DND-41 (cell line): ENCODE data around the gene F11R.
"Not testable (repeated sequence)": the region's sequence is repeated elsewhere in the genome, so short reads cannot be mapped to it uniquely, and the experiment has no call there.

ENCODE experiments used
- CTCF ChIP-seq: IDR thresholded peaks from 2 replicates; pipeline ENCODE4 v1.5.1; 2012; ENCODE audit warnings: borderline replicate concordance, low read length, moderate library complexity, mild to moderate bottlenecking; ENCODE audit not compliant: poor library complexity, severe bottlenecking; ENCODE audit errors: extremely low read depth
- EZH2 ChIP-seq: IDR thresholded peaks from 3 replicates; pipeline ENCODE4 v1.6.1; 2012; ENCODE audit warnings: borderline replicate concordance, low read depth, mild to moderate bottlenecking, moderate library complexity, low read length, inconsistent platforms; ENCODE audit not compliant: severe bottlenecking

GRCh38 chr1:160947174-160947759, 73.7 kb downstream of the F11R start:
- TF ChIP-seq CTCF, EZH2: not testable (repeated sequence)
